ENCODE measurements around the gene SUGCT.
"Not testable (repeated sequence)": the region's sequence is repeated elsewhere in the genome, so short reads cannot be mapped to it uniquely, and the experiment has no call there.

SUGCT gene

GRCh38 chr7:40213291-40213690 lies 78.5 kb downstream of the SUGCT start:
- Histone ChIP-seq H3K79me2 (ENCODE audit: low read length) (no peaks in the 10 kb centered on the region), H3F3A (ENCODE audit: insufficient read depth, low read length) (no peaks in the 10 kb centered on the region), H3K27me3 (replicated peaks; ENCODE audit: insufficient read depth, low read length) (no peaks in the 10 kb centered on the region), H3K4me3 (ENCODE audit: low read length) (no peak overlapping the region), H3K9ac (ENCODE audit: low read length) (no peak overlapping the region), H3K4me2 (ENCODE audit: low read depth, low read length) (no peak overlapping the region), H4K20me1 (ENCODE audit: insufficient read depth, low read length) (no peaks in the 10 kb centered on the region), H3K9me2 (replicated peaks; ENCODE audit: insufficient read depth, low read length) (no peaks in the 10 kb centered on the region), H2AFZ (ENCODE audit: low read length) (no peak overlapping the region), H3K27ac (ENCODE audit: low read length) (no peak overlapping the region), H3K36me3 (replicated peaks; ENCODE audit: insufficient read depth, low read length) (no peaks in the 10 kb centered on the region), H3K9me3 (replicated peaks; ENCODE audit: insufficient read depth, low read length) (no peaks in the 10 kb centered on the region), H3K4me1 (ENCODE audit: low read length) (no peaks in the 10 kb centered on the region)
- DNase-seq = no peak
- no peak for TF ChIP-seq EZH2phosphoT487 (IDR thresholded peaks at IDR 0.05; ENCODE audit: low read length)
- TF ChIP-seq CTCF (IDR thresholded peaks at IDR 0.05; ENCODE audit: low read length) = no peak
- TF ChIP-seq EZH2 (optimal IDR thresholded peaks at IDR 0.05; ENCODE audit: low read depth, low read length) = no peak

DNA sequence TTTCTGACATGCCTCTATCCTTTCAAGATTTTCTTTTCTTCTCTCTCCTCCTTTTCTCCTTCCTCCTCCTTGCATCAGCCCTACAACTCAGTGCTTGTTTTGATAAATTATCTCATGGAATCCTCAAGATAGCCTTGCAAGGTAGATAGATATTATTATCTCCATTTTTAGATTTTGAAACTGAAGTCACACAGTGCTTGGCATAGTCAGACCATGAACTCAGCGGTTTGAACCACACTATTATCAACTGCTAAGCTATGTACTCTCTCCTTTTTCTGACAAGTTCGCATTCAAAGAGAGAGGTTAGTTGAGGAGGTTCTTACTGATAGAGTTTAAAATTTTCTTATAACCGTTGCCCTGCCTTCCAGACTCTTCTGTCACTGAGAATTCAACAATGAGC lies 79.1 kb downstream of the SUGCT start:
- Histone ChIP-seq H3K27me3 (replicated peaks; ENCODE audit: insufficient read depth, low read length) (no peaks in the 10 kb centered on the region), H3K27ac (ENCODE audit: low read length) (no peak overlapping the region), H3K9me2 (replicated peaks; ENCODE audit: insufficient read depth, low read length) (no peaks in the 10 kb centered on the region), H3K4me1 (ENCODE audit: low read length) (no peaks in the 10 kb centered on the region), H3K9ac (ENCODE audit: low read length) (no peak overlapping the region), H2AFZ (ENCODE audit: low read length) (no peak overlapping the region), H3K4me2 (ENCODE audit: low read depth, low read length) (no peak overlapping the region), H3K9me3 (replicated peaks; ENCODE audit: insufficient read depth, low read length) (no peaks in the 10 kb centered on the region), H3K36me3 (replicated peaks; ENCODE audit: insufficient read depth, low read length) (no peaks in the 10 kb centered on the region), H3K4me3 (ENCODE audit: low read length) (no peak overlapping the region), H3K79me2 (ENCODE audit: low read length) (no peaks in the 10 kb centered on the region), H3F3A (ENCODE audit: insufficient read depth, low read length) (no peaks in the 10 kb centered on the region), H4K20me1 (ENCODE audit: insufficient read depth, low read length) (no peaks in the 10 kb centered on the region)
- DNase-seq = no peak
- TF ChIP-seq EZH2phosphoT487 (IDR thresholded peaks at IDR 0.05; ENCODE audit: low read length) = no peak
- TF ChIP-seq EZH2 (optimal IDR thresholded peaks at IDR 0.05; ENCODE audit: low read depth, low read length) = no peak
- no peak for TF ChIP-seq CTCF (IDR thresholded peaks at IDR 0.05; ENCODE audit: low read length)

DNA sequence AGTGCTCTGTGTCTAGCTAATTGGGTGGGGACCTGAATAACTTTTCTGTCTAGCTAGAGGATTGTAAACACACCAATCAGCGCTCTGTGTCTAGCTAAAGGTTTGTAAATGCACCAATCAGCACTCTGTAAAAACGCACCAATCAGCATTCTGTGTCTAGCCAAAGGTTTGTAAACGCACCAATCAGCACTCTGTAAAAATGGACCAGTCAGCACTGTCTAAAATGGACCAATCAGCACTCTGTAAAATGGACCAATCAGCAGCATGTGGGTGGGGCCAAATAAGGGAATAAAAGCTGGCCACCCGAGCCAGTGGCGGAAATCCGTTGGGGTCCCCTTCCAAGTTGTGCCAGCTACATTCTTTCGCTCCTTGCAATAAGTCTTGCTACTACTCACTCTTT lies 83.8 kb downstream of the SUGCT start:
- H3K27me3 ChIP-seq (replicated peaks; ENCODE audit: insufficient read depth, low read length); H3K79me2 ChIP-seq (ENCODE audit: low read length); H3K27ac ChIP-seq (ENCODE audit: low read length): not testable (repeated sequence)

DNA sequence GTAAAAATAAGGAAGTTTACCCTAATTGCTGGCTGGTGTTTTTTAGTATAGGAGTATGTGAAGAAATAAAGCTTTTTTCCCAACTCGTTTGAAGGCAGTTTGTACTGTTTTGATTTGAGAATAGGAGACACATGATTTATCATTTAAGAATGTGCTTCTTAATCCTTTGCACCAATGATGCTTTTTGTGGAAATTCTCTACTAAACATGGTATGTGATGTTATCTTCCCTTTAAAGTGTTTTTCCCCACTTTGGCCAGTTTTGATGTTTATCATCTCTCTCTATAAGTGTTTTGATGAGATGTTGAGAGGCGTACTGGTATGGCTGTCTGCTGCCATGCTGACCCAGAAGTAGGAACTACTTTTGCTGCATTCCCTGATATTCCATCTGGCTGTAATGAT lies 85.1 kb downstream of the SUGCT start:
- Histone ChIP-seq H4K20me1 (ENCODE audit: insufficient read depth, low read length) (no peaks in the 10 kb centered on the region), H3K27ac (ENCODE audit: low read length) (no peak overlapping the region), H3F3A (ENCODE audit: insufficient read depth, low read length) (no peaks in the 10 kb centered on the region), H2AFZ (ENCODE audit: low read length) (no peak overlapping the region), H3K79me2 (ENCODE audit: low read length) (no peaks in the 10 kb centered on the region), H3K4me2 (ENCODE audit: low read depth, low read length) (no peak overlapping the region), H3K9ac (ENCODE audit: low read length) (no peak overlapping the region), H3K9me2 (replicated peaks; ENCODE audit: insufficient read depth, low read length) (no peaks in the 10 kb centered on the region), H3K9me3 (replicated peaks; ENCODE audit: insufficient read depth, low read length) (no peaks in the 10 kb centered on the region), H3K4me1 (ENCODE audit: low read length) (no peaks in the 10 kb centered on the region), H3K27me3 (replicated peaks; ENCODE audit: insufficient read depth, low read length) (no peaks in the 10 kb centered on the region), H3K36me3 (replicated peaks; ENCODE audit: insufficient read depth, low read length) (no peaks in the 10 kb centered on the region), H3K4me3 (ENCODE audit: low read length) (no peak overlapping the region)
- no peak for DNase-seq
- TF ChIP-seq CTCF (IDR thresholded peaks at IDR 0.05; ENCODE audit: low read length) (no peak), EZH2phosphoT487 (IDR thresholded peaks at IDR 0.05; ENCODE audit: low read length) (no peak), EZH2 (optimal IDR thresholded peaks at IDR 0.05; ENCODE audit: low read depth, low read length) (no peak)

More for the DNA sequence above, 83.8 kb downstream of the SUGCT start:
- H3K4me1 ChIP-seq (ENCODE audit: low read length); H3K4me2 ChIP-seq (ENCODE audit: low read depth, low read length); H3K36me3 ChIP-seq (replicated peaks; ENCODE audit: insufficient read depth, low read length); H3K9ac ChIP-seq (ENCODE audit: low read length); H2AFZ ChIP-seq (ENCODE audit: low read length); H3K9me2 ChIP-seq (replicated peaks; ENCODE audit: insufficient read depth, low read length); DNase-seq; H3F3A ChIP-seq (ENCODE audit: insufficient read depth, low read length); H3K4me3 ChIP-seq (ENCODE audit: low read length); H4K20me1 ChIP-seq (ENCODE audit: insufficient read depth, low read length); H3K9me3 ChIP-seq (replicated peaks; ENCODE audit: insufficient read depth, low read length): not testable (repeated sequence)
